SK-N-SH (cell line): ENCODE results near the gene IL1F10. TPM values are rescaled to one million over a fixed set of nuclear protein-coding genes. Genes with fewer than 3 reads are reported as not detected.

Experiments used
- CTCF ChIA-PET: fragments of 300-600, 350-600 bp; formaldehyde crosslinking; extraction: SDS; loops from one replicate; lab custom pipeline; 2021; lab: Yijun Ruan, JAX
- POLR2A ChIA-PET: fragments of 350-600 bp; sonication (Branson Sonifier 250); formaldehyde crosslinking; extraction: SDS; loops from one replicate; lab custom pipeline; 2020; ENCODE audit warnings: antibody characterized with exemption, inconsistent platforms; lab: Yijun Ruan, JAX
- DNase-seq: peaks from one replicate; pipeline ENCODE4 v3.0.0; 2012
- H2AFZ ChIP-seq: fragments of 200-600 bp; sonication (generic); 2 replicates; pipeline ENCODE4 v1.8.1; 2016; ENCODE audit warnings: antibody characterized with exemption, mild to moderate bottlenecking, low read depth
- H3F3A ChIP-seq: fragments of 200-600 bp; sonication (generic); replicated peaks from 2 replicates; pipeline ENCODE3; 2016; ENCODE audit warnings: antibody characterized with exemption, mild to moderate bottlenecking; ENCODE audit not compliant: insufficient read depth
- H3K27ac ChIP-seq, 2 experiments: fragments of 200-500 bp in 1 of 2; fragments of 200-600 bp in 1 of 2; sonication (Bioruptor generic) in 1 of 2; sonication (generic), shearing (Covaris generic) in 1 of 2; 2 replicates each; pipeline versions ENCODE4 v1.5.1 to v1.6.1; 2014 to 2016; ENCODE audit warnings: low read depth in 2 of 2, inconsistent platforms in 1 of 2, low read length in 1 of 2, mild to moderate bottlenecking in 1 of 2, mixed read lengths in 1 of 2
- H3K27me3 ChIP-seq: fragments of 200-600 bp; sonication (generic), shearing (Covaris generic); 2 replicates; pipeline ENCODE4 v1.6.1; 2016; ENCODE audit warnings: mixed run types; ENCODE audit not compliant: insufficient read depth
- H3K36me3 ChIP-seq, 2 experiments: fragments of 200-500 bp in 1 of 2; fragments of 200-600 bp in 1 of 2; sonication (Bioruptor generic) in 1 of 2; sonication (generic) in 1 of 2; replicated peaks in 1 of 2; 2 replicates each; pipeline versions ENCODE3 to v1.5.1; 2014 to 2016; ENCODE audit warnings: low read length in 1 of 2, mild to moderate bottlenecking in 1 of 2; ENCODE audit not compliant: insufficient read depth in 2 of 2, control insufficient read depth in 1 of 2
- H3K4me1 ChIP-seq, 2 experiments: fragments of 200-500 bp in 1 of 2; fragments of 200-600 bp in 1 of 2; sonication (Bioruptor generic) in 1 of 2; sonication (generic), shearing (Covaris generic) in 1 of 2; 2 replicates each; pipeline versions ENCODE4 v1.5.1 to v1.6.1; 2014 to 2016; ENCODE audit warnings: low read depth in 1 of 2, low read length in 1 of 2, mixed run types in 1 of 2; ENCODE audit not compliant: insufficient read depth in 2 of 2, control insufficient read depth in 1 of 2
- H3K4me2 ChIP-seq: fragments of 200-600 bp; sonication (generic), shearing (Covaris generic); 2 replicates; pipeline ENCODE4 v1.6.1; 2017; ENCODE audit warnings: mixed run types
- H3K4me3 ChIP-seq, 2 experiments: fragments of 200-500 bp in 1 of 2; fragments of 200-600 bp in 1 of 2; sonication (Bioruptor generic) in 1 of 2; sonication (generic), shearing (Covaris generic) in 1 of 2; 2 replicates each; pipeline versions ENCODE4 v1.5.1 to v1.8.1; 2014 to 2016; ENCODE audit warnings: low read depth in 2 of 2, inconsistent platforms in 1 of 2, low read length in 1 of 2, mild to moderate bottlenecking in 1 of 2, mixed read lengths in 1 of 2, moderate library complexity in 1 of 2
- H3K79me2 ChIP-seq: fragments of 200-600 bp; sonication (generic); 2 replicates; pipeline ENCODE4 v1.8.1; 2017; ENCODE audit warnings: mild to moderate bottlenecking; ENCODE audit not compliant: insufficient read depth
- H3K9ac ChIP-seq: fragments of 200-600 bp; sonication (generic); 2 replicates; pipeline ENCODE4 v1.6.1; 2017; ENCODE audit warnings: mixed run types
- H3K9me2 ChIP-seq: fragments of 200-600 bp; sonication (generic); 2 replicates; pipeline ENCODE4 v1.6.1; 2017; ENCODE audit warnings: mixed run types
- H3K9me3 ChIP-seq: fragments of 200-600 bp; sonication (generic); 2 replicates; pipeline ENCODE4 v1.6.1; 2017; ENCODE audit warnings: mixed run types, mild to moderate bottlenecking, moderate library complexity
- H4K20me1 ChIP-seq: fragments of 200-600 bp; sonication (generic); 2 replicates; pipeline ENCODE4 v1.6.1; 2017; ENCODE audit warnings: mild to moderate bottlenecking, mixed run types; ENCODE audit not compliant: insufficient read depth
- EZH2phosphoT487 ChIP-seq: fragments of 200-600 bp; sonication (generic); IDR thresholded peaks from 2 replicates; pipeline ENCODE4 v1.6.1; 2017; ENCODE audit warnings: low read depth, mixed run types, mild to moderate bottlenecking, antibody characterized with exemption, moderate library complexity, borderline replicate concordance
- FOSL2 ChIP-seq: IDR thresholded peaks from 2 replicates; pipeline ENCODE4 v1.4.0; 2012; ENCODE audit warnings: low read depth, mild to moderate bottlenecking, moderate library complexity, borderline replicate concordance
- FOXM1 ChIP-seq: IDR thresholded peaks from 2 replicates; pipeline ENCODE4 v1.4.0; 2012; ENCODE audit warnings: low read depth, mild to moderate bottlenecking
- GABPA ChIP-seq: IDR thresholded peaks from 2 replicates; pipeline ENCODE4 v1.4.0; 2012; ENCODE audit warnings: low read depth, mild to moderate bottlenecking
- RAD21 ChIP-seq: IDR thresholded peaks from 2 replicates; pipeline ENCODE4 v1.6.1; 2012; ENCODE audit warnings: mild to moderate bottlenecking, low read length
- YY1 ChIP-seq: IDR thresholded peaks from 2 replicates; pipeline ENCODE4 v1.4.0; 2012; ENCODE audit warnings: low read depth, mild to moderate bottlenecking
- WGBS: methylation state at CpG from one replicate; pipeline ENCODE4 v1.1.6; 2017; ENCODE audit warnings: low lambda C conversion rate; 5-methylcytosine and 5-hydroxymethylcytosine counted together
- polyA plus RNA-seq, 3 experiments: library from polyadenylated mRNA; depleted of rRNA; stranded (reverse); fragments of >200 nt; gene quantifications; 2 replicates each; pipeline ENCODE4 v1.2.3, GENCODE V29; 2012
- TF ChIP-seq, protein P1 (sequence below): IDR thresholded peaks from 2 replicates; pipeline ENCODE4 v1.6.1; 2012; ENCODE audit warnings: mild to moderate bottlenecking, low read depth, low read length, moderate library complexity
- TF ChIP-seq, protein P2 (sequence below): IDR thresholded peaks from 2 replicates; pipeline ENCODE4 v1.4.0; 2012; ENCODE audit warnings: low read depth, borderline replicate concordance
- TF ChIP-seq, protein P3 (sequence below): fragments of 150-350 bp; IDR thresholded peaks from 2 replicates; pipeline ENCODE4 v1.6.1; 2017; ENCODE audit warnings: antibody characterized with exemption, low read length, low read depth, borderline replicate concordance
- TF ChIP-seq, protein P4 (sequence below): fragments of 200-600 bp; sonication (generic); IDR thresholded peaks from 2 replicates; pipeline ENCODE4 v1.6.1; 2017; ENCODE audit warnings: antibody characterized with exemption, mild to moderate bottlenecking, moderate library complexity

Gene IL1F10
- polyA plus RNA-seq, 1 of the 3 experiments (the other 2 are of a cell fraction), result not detected

DNA sequence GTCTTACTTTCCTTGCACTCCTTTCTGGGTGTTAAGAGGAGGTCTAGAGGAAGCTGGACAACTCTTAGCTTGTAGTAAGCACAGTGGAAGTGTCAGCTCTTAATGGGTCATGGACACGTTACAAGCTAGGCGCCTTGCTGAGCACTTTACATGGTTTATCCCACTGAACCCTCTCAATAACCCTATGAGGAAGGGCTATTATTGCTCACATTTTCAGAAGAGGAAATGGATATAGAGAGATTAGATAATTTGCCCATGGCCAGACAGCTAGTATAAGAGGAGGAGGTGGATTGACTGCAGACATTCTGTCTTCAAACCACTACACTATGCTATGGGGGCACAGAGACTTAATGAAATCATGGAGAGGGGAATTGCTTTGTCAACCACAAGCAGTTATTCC lies 51.3 kb downstream of the IL1F10 start:
- Histone ChIP-seq H3K27ac (no peak overlapping the region), H3F3A (no peaks in the 10 kb centered on the region), H3K4me1 (no peaks in the 10 kb centered on the region; a peak in 1 of 4 replicates), H3K4me2 (no peak overlapping the region), H3K4me3 (no peak overlapping the region), H4K20me1 (no peaks in the 10 kb centered on the region), H3K9me3 (no peaks in the 10 kb centered on the region), H3K27me3 (no peaks in the 10 kb centered on the region; the same call in 1 of the 2 replicates), H3K9ac (no peak overlapping the region), H2AFZ (no peak overlapping the region), H3K9me2 (no peaks in the 10 kb centered on the region), H3K79me2 (no peaks in the 10 kb centered on the region), H3K36me3 (no peaks in the 10 kb centered on the region)
- DNase-seq, result no peak
- ChIA-PET CTCF (interaction anchor here (0.6 to 2.8 kb wide), 4 partner anchors 17 to 271 kb away, joined by 3 to 12 read pairs (median 4); no protein-coding TSS in a partner anchor), POLR2A (no interaction called here)
- TF ChIP-seq GABPA (no peak), RAD21 (no peak), FOSL2 (no peak), FOXM1 (no peak), EZH2phosphoT487 (no peak), YY1 (no peak)
- TF ChIP-seq, protein P1, sequence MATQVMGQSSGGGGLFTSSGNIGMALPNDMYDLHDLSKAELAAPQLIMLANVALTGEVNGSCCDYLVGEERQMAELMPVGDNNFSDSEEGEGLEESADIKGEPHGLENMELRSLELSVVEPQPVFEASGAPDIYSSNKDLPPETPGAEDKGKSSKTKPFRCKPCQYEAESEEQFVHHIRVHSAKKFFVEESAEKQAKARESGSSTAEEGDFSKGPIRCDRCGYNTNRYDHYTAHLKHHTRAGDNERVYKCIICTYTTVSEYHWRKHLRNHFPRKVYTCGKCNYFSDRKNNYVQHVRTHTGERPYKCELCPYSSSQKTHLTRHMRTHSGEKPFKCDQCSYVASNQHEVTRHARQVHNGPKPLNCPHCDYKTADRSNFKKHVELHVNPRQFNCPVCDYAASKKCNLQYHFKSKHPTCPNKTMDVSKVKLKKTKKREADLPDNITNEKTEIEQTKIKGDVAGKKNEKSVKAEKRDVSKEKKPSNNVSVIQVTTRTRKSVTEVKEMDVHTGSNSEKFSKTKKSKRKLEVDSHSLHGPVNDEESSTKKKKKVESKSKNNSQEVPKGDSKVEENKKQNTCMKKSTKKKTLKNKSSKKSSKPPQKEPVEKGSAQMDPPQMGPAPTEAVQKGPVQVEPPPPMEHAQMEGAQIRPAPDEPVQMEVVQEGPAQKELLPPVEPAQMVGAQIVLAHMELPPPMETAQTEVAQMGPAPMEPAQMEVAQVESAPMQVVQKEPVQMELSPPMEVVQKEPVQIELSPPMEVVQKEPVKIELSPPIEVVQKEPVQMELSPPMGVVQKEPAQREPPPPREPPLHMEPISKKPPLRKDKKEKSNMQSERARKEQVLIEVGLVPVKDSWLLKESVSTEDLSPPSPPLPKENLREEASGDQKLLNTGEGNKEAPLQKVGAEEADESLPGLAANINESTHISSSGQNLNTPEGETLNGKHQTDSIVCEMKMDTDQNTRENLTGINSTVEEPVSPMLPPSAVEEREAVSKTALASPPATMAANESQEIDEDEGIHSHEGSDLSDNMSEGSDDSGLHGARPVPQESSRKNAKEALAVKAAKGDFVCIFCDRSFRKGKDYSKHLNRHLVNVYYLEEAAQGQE, result no peak
- TF ChIP-seq, protein P2, sequence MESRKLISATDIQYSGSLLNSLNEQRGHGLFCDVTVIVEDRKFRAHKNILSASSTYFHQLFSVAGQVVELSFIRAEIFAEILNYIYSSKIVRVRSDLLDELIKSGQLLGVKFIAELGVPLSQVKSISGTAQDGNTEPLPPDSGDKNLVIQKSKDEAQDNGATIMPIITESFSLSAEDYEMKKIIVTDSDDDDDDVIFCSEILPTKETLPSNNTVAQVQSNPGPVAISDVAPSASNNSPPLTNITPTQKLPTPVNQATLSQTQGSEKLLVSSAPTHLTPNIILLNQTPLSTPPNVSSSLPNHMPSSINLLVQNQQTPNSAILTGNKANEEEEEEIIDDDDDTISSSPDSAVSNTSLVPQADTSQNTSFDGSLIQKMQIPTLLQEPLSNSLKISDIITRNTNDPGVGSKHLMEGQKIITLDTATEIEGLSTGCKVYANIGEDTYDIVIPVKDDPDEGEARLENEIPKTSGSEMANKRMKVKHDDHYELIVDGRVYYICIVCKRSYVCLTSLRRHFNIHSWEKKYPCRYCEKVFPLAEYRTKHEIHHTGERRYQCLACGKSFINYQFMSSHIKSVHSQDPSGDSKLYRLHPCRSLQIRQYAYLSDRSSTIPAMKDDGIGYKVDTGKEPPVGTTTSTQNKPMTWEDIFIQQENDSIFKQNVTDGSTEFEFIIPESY, result no peak
- TF ChIP-seq, protein P3, sequence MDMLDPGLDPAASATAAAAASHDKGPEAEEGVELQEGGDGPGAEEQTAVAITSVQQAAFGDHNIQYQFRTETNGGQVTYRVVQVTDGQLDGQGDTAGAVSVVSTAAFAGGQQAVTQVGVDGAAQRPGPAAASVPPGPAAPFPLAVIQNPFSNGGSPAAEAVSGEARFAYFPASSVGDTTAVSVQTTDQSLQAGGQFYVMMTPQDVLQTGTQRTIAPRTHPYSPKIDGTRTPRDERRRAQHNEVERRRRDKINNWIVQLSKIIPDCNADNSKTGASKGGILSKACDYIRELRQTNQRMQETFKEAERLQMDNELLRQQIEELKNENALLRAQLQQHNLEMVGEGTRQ, result no peak
- TF ChIP-seq, protein P4, sequence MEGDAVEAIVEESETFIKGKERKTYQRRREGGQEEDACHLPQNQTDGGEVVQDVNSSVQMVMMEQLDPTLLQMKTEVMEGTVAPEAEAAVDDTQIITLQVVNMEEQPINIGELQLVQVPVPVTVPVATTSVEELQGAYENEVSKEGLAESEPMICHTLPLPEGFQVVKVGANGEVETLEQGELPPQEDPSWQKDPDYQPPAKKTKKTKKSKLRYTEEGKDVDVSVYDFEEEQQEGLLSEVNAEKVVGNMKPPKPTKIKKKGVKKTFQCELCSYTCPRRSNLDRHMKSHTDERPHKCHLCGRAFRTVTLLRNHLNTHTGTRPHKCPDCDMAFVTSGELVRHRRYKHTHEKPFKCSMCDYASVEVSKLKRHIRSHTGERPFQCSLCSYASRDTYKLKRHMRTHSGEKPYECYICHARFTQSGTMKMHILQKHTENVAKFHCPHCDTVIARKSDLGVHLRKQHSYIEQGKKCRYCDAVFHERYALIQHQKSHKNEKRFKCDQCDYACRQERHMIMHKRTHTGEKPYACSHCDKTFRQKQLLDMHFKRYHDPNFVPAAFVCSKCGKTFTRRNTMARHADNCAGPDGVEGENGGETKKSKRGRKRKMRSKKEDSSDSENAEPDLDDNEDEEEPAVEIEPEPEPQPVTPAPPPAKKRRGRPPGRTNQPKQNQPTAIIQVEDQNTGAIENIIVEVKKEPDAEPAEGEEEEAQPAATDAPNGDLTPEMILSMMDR, result no peak
- 12% methylated on average over 2 of the region's 2 CpGs for WGBS
